SK-N-SH (cell line): ENCODE results near the gene SEMA4D. TPM values are rescaled to one million over a fixed set of nuclear protein-coding genes. Genes with fewer than 3 reads are reported as not detected.

ENCODE experiments used
- CTCF ChIA-PET: fragments of 300-600, 350-600 bp; formaldehyde crosslinking; extraction: SDS; loops from one replicate; lab custom pipeline; 2021; lab: Yijun Ruan, JAX
- POLR2A ChIA-PET: fragments of 350-600 bp; sonication (Branson Sonifier 250); formaldehyde crosslinking; extraction: SDS; loops from one replicate; lab custom pipeline; 2020; ENCODE audit warnings: antibody characterized with exemption, inconsistent platforms; lab: Yijun Ruan, JAX
- DNase-seq: peaks from one replicate; pipeline ENCODE4 v3.0.0; 2012
- H2AFZ ChIP-seq: fragments of 200-600 bp; sonication (generic); 2 replicates; pipeline ENCODE4 v1.8.1; 2016; ENCODE audit warnings: antibody characterized with exemption, mild to moderate bottlenecking, low read depth
- H3F3A ChIP-seq: fragments of 200-600 bp; sonication (generic); replicated peaks from 2 replicates; pipeline ENCODE3; 2016; ENCODE audit warnings: antibody characterized with exemption, mild to moderate bottlenecking; ENCODE audit not compliant: insufficient read depth
- H3K27ac ChIP-seq, 2 experiments: fragments of 200-500 bp in 1 of 2; fragments of 200-600 bp in 1 of 2; sonication (Bioruptor generic) in 1 of 2; sonication (generic), shearing (Covaris generic) in 1 of 2; 2 replicates each; pipeline versions ENCODE4 v1.5.1 to v1.6.1; 2014 to 2016; ENCODE audit warnings: low read depth in 2 of 2, inconsistent platforms in 1 of 2, low read length in 1 of 2, mild to moderate bottlenecking in 1 of 2, mixed read lengths in 1 of 2
- H3K27me3 ChIP-seq: fragments of 200-600 bp; sonication (generic), shearing (Covaris generic); 2 replicates; pipeline ENCODE4 v1.6.1; 2016; ENCODE audit warnings: mixed run types; ENCODE audit not compliant: insufficient read depth
- H3K36me3 ChIP-seq, 2 experiments: fragments of 200-500 bp in 1 of 2; fragments of 200-600 bp in 1 of 2; sonication (Bioruptor generic) in 1 of 2; sonication (generic) in 1 of 2; replicated peaks in 1 of 2; 2 replicates each; pipeline versions ENCODE3 to v1.5.1; 2014 to 2016; ENCODE audit warnings: low read length in 1 of 2, mild to moderate bottlenecking in 1 of 2; ENCODE audit not compliant: insufficient read depth in 2 of 2, control insufficient read depth in 1 of 2
- H3K4me1 ChIP-seq, 2 experiments: fragments of 200-500 bp in 1 of 2; fragments of 200-600 bp in 1 of 2; sonication (Bioruptor generic) in 1 of 2; sonication (generic), shearing (Covaris generic) in 1 of 2; 2 replicates each; pipeline versions ENCODE4 v1.5.1 to v1.6.1; 2014 to 2016; ENCODE audit warnings: low read depth in 1 of 2, low read length in 1 of 2, mixed run types in 1 of 2; ENCODE audit not compliant: insufficient read depth in 2 of 2, control insufficient read depth in 1 of 2
- H3K4me2 ChIP-seq: fragments of 200-600 bp; sonication (generic), shearing (Covaris generic); 2 replicates; pipeline ENCODE4 v1.6.1; 2017; ENCODE audit warnings: mixed run types
- H3K4me3 ChIP-seq, 2 experiments: fragments of 200-500 bp in 1 of 2; fragments of 200-600 bp in 1 of 2; sonication (Bioruptor generic) in 1 of 2; sonication (generic), shearing (Covaris generic) in 1 of 2; 2 replicates each; pipeline versions ENCODE4 v1.5.1 to v1.8.1; 2014 to 2016; ENCODE audit warnings: low read depth in 2 of 2, inconsistent platforms in 1 of 2, low read length in 1 of 2, mild to moderate bottlenecking in 1 of 2, mixed read lengths in 1 of 2, moderate library complexity in 1 of 2
- H3K79me2 ChIP-seq: fragments of 200-600 bp; sonication (generic); 2 replicates; pipeline ENCODE4 v1.8.1; 2017; ENCODE audit warnings: mild to moderate bottlenecking; ENCODE audit not compliant: insufficient read depth
- H3K9ac ChIP-seq: fragments of 200-600 bp; sonication (generic); 2 replicates; pipeline ENCODE4 v1.6.1; 2017; ENCODE audit warnings: mixed run types
- H3K9me2 ChIP-seq: fragments of 200-600 bp; sonication (generic); 2 replicates; pipeline ENCODE4 v1.6.1; 2017; ENCODE audit warnings: mixed run types
- H3K9me3 ChIP-seq: fragments of 200-600 bp; sonication (generic); 2 replicates; pipeline ENCODE4 v1.6.1; 2017; ENCODE audit warnings: mixed run types, mild to moderate bottlenecking, moderate library complexity
- H4K20me1 ChIP-seq: fragments of 200-600 bp; sonication (generic); 2 replicates; pipeline ENCODE4 v1.6.1; 2017; ENCODE audit warnings: mild to moderate bottlenecking, mixed run types; ENCODE audit not compliant: insufficient read depth
- ELF1 ChIP-seq: IDR thresholded peaks from 2 replicates; pipeline ENCODE4 v1.4.0; 2012
- EP300 ChIP-seq, 2 experiments: IDR thresholded peaks; 2 replicates each; pipeline versions ENCODE4 v1.4.0 to v1.6.1; 2012; ENCODE audit warnings: borderline replicate concordance in 1 of 2, low read depth in 1 of 2, low read length in 1 of 2
- FOSL2 ChIP-seq: IDR thresholded peaks from 2 replicates; pipeline ENCODE4 v1.4.0; 2012; ENCODE audit warnings: low read depth, mild to moderate bottlenecking, moderate library complexity, borderline replicate concordance
- FOXJ3 ChIP-seq: sonication (generic); formaldehyde crosslinking; IDR thresholded peaks from 2 replicates; pipeline ENCODE4 v1.5.1; 2020; ENCODE audit warnings: mild to moderate bottlenecking, missing genetic modification reagents
- GABPA ChIP-seq: IDR thresholded peaks from 2 replicates; pipeline ENCODE4 v1.4.0; 2012; ENCODE audit warnings: low read depth, mild to moderate bottlenecking
- JUND ChIP-seq: IDR thresholded peaks from 2 replicates; pipeline ENCODE4 v1.4.0; 2012
- MEF2A ChIP-seq: IDR thresholded peaks from 2 replicates; pipeline ENCODE4 v1.4.0; 2012; ENCODE audit warnings: low read depth, borderline replicate concordance
- MXI1 ChIP-seq: IDR thresholded peaks from 2 replicates; pipeline ENCODE4 v1.6.1; 2012; ENCODE audit warnings: mild to moderate bottlenecking, low read depth, low read length, improper control_type of control experiment
- NFIC ChIP-seq: IDR thresholded peaks from 2 replicates; pipeline ENCODE4 v1.4.0; 2012; ENCODE audit warnings: borderline replicate concordance
- NRF1 ChIP-seq: IDR thresholded peaks from 2 replicates; pipeline ENCODE4 v1.6.1; 2012; ENCODE audit warnings: low read depth, mild to moderate bottlenecking, low read length
- RFX5 ChIP-seq: IDR thresholded peaks from 2 replicates; pipeline ENCODE4 v1.6.1; 2012; ENCODE audit warnings: mild to moderate bottlenecking, improper control_type of control experiment, low read length
- RXRA ChIP-seq: IDR thresholded peaks from 2 replicates; pipeline ENCODE4 v1.4.0; 2012; ENCODE audit warnings: low read depth, mild to moderate bottlenecking, borderline replicate concordance
- SMC3 ChIP-seq: IDR thresholded peaks from 2 replicates; pipeline ENCODE4 v1.6.1; 2012; ENCODE audit warnings: low read depth, low read length, improper control_type of control experiment
- TCF12 ChIP-seq: IDR thresholded peaks from 2 replicates; pipeline ENCODE4 v1.4.0; 2012
- TEAD4 ChIP-seq: IDR thresholded peaks from 2 replicates; pipeline ENCODE4 v1.4.0; 2012; ENCODE audit warnings: mild to moderate bottlenecking, borderline replicate concordance; ENCODE audit not compliant: insufficient read depth
- WGBS: methylation state at CpG from one replicate; pipeline ENCODE4 v1.1.6; 2017; ENCODE audit warnings: low lambda C conversion rate; 5-methylcytosine and 5-hydroxymethylcytosine counted together
- polyA plus RNA-seq, 3 experiments: library from polyadenylated mRNA; depleted of rRNA; stranded (reverse); fragments of >200 nt; gene quantifications; 2 replicates each; pipeline ENCODE4 v1.2.3, GENCODE V29; 2012
- TF ChIP-seq, protein P1 (sequence below): fragments of 150-350 bp; IDR thresholded peaks from 2 replicates; pipeline ENCODE4 v1.6.1; 2017; ENCODE audit warnings: antibody characterized with exemption, low read length, low read depth, borderline replicate concordance
- TF ChIP-seq, protein P2 (sequence below): fragments of 150-350 bp; IDR thresholded peaks from 2 replicates; pipeline ENCODE4 v1.6.1; 2016; ENCODE audit warnings: mild to moderate bottlenecking, low read depth, low read length
- TF ChIP-seq, protein P3 (sequence below): IDR thresholded peaks from 2 replicates; pipeline ENCODE4 v1.4.0; 2012; ENCODE audit warnings: low read depth, borderline replicate concordance
- TF ChIP-seq, protein P4 (sequence below): IDR thresholded peaks from 2 replicates; pipeline ENCODE4 v1.4.0; 2012; ENCODE audit warnings: low read depth, borderline replicate concordance

The SEMA4D gene
- polyA plus RNA-seq, 1 of the 3 experiments (the other 2 are of a cell fraction) = 4.8 TPM

DNA sequence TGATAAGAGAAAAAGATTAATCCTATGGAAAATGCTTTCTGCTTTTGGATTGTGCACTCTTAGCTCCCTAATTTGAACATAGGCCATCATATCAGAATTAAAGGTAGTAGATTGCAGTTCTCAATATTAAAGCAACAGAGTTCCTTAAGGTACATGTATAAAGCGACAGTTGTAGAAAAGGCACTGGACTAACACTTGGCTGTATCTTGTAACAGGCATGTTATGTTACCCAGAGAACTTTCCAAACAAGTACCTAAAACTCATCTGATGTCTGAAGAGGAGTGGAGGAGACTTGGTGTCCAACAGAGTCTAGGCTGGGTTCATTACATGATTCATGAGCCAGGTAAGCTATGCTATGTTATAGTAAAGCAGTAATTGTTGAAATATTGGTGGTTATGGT lies 183.0 kb downstream of the SEMA4D start:
- Histone ChIP-seq H3K4me1 (peaks cover 20 to 26% of the 10 kb centered on the region in 2 experiments), H4K20me1 (peaks cover 27% of the 10 kb centered on the region; the same call in 1 of the 2 replicates), H3K4me2 (peak overlapping the region; percentile 89), H3K9ac (peak overlapping the region; percentile 20; the same call in 1 of the 2 replicates), H3K27me3 (no peaks in the 10 kb centered on the region), H2AFZ (no peak overlapping the region), H3K27ac (peak overlapping the region; percentile 83 to 96), H3F3A (peaks cover 47% of the 10 kb centered on the region), H3K9me3 (no peaks in the 10 kb centered on the region), H3K79me2 (peaks cover 86% of the 10 kb centered on the region), H3K4me3 (peak overlapping the region; percentile 92 to 95; a peak in 2 of 4 replicates), H3K36me3 (peaks cover 23 to 34% of the 10 kb centered on the region in 2 experiments), H3K9me2 (no peaks in the 10 kb centered on the region)
- 93% methylated on average over 1 of the region's 1 CpG for WGBS
- no peak for DNase-seq
- TF ChIP-seq, protein P1, sequence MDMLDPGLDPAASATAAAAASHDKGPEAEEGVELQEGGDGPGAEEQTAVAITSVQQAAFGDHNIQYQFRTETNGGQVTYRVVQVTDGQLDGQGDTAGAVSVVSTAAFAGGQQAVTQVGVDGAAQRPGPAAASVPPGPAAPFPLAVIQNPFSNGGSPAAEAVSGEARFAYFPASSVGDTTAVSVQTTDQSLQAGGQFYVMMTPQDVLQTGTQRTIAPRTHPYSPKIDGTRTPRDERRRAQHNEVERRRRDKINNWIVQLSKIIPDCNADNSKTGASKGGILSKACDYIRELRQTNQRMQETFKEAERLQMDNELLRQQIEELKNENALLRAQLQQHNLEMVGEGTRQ = no peak
- TF ChIP-seq RFX5 (no peak), TCF12 (no peak), FOSL2 (no peak)
- TF ChIP-seq, protein P2, sequence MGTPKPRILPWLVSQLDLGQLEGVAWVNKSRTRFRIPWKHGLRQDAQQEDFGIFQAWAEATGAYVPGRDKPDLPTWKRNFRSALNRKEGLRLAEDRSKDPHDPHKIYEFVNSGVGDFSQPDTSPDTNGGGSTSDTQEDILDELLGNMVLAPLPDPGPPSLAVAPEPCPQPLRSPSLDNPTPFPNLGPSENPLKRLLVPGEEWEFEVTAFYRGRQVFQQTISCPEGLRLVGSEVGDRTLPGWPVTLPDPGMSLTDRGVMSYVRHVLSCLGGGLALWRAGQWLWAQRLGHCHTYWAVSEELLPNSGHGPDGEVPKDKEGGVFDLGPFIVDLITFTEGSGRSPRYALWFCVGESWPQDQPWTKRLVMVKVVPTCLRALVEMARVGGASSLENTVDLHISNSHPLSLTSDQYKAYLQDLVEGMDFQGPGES = no peak
- TF ChIP-seq, protein P3, sequence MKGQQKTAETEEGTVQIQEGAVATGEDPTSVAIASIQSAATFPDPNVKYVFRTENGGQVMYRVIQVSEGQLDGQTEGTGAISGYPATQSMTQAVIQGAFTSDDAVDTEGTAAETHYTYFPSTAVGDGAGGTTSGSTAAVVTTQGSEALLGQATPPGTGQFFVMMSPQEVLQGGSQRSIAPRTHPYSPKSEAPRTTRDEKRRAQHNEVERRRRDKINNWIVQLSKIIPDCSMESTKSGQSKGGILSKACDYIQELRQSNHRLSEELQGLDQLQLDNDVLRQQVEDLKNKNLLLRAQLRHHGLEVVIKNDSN = no peak
- ChIA-PET CTCF (no interaction called here), POLR2A (interaction anchor here (0.7 kb wide), 1 partner anchor 124 kb away, joined by 3 read pairs; no protein-coding TSS in a partner anchor)

DNA sequence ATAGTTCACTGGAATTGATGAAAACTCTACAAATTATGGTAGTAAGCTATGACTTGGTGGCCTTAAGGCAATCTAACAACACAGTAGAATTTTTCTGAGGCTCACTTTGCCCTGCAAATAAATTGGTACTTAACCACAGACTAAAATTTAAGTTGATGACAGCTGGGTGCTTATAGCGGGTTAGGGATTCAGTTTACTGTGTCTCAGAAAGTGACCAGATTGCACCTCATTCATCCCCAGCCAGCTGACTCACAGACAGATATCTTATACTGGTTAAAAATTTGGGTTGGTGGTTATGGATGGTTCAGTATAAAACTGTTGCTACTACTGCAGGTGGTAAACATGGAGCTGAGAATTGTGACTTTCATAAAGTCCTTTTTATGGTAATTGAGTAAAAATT lies 184.1 kb downstream of the SEMA4D start:
- H3K4me1 ChIP-seq = peaks cover 21 to 29% of the 10 kb centered on the region in 2 experiments
- peaks cover 19 to 34% of the 10 kb centered on the region in 2 experiments for H3K36me3 ChIP-seq
- WGBS = 31% methylated on average over 1 of the region's 1 CpG
- no peak for DNase-seq
- peak overlapping the region; percentile 88; the same call in 1 of the 2 replicates for H3K9ac ChIP-seq
- POLR2A ChIA-PET = no interaction called here
- H3K27me3 ChIP-seq = no peaks in the 10 kb centered on the region
- H3K4me2 ChIP-seq = peak overlapping the region; percentile 89
- H3K9me2 ChIP-seq = no peaks in the 10 kb centered on the region
- peak overlapping the region; percentile 92 to 95 for H3K4me3 ChIP-seq
- H3K79me2 ChIP-seq = peaks cover 80% of the 10 kb centered on the region
- peak overlapping the region; percentile 83 to 96 for H3K27ac ChIP-seq
- H4K20me1 ChIP-seq = peaks cover 27% of the 10 kb centered on the region; the same call in 1 of the 2 replicates
- CTCF ChIA-PET = no interaction called here
- no peaks in the 10 kb centered on the region for H3K9me3 ChIP-seq
- H3F3A ChIP-seq = peaks cover 36% of the 10 kb centered on the region
- H2AFZ ChIP-seq = no peak overlapping the region
- TF ChIP-seq NFIC (no peak), TEAD4 (no peak), GABPA (no peak), JUND (no peak), SMC3 (no peak), NRF1 (no peak), MXI1 (no peak), ELF1 (no peak), EP300 (IDR thresholded peaks at IDR 0.05; ENCODE audit: borderline replicate concordance in 1 of 2, low read depth in 1 of 2, low read length in 1 of 2) (no peak), FOXJ3 (CRISPR knock-in tag) (no peak), RXRA (no peak), TCF12 (no peak), MEF2A (no peak)
- TF ChIP-seq, protein P4, sequence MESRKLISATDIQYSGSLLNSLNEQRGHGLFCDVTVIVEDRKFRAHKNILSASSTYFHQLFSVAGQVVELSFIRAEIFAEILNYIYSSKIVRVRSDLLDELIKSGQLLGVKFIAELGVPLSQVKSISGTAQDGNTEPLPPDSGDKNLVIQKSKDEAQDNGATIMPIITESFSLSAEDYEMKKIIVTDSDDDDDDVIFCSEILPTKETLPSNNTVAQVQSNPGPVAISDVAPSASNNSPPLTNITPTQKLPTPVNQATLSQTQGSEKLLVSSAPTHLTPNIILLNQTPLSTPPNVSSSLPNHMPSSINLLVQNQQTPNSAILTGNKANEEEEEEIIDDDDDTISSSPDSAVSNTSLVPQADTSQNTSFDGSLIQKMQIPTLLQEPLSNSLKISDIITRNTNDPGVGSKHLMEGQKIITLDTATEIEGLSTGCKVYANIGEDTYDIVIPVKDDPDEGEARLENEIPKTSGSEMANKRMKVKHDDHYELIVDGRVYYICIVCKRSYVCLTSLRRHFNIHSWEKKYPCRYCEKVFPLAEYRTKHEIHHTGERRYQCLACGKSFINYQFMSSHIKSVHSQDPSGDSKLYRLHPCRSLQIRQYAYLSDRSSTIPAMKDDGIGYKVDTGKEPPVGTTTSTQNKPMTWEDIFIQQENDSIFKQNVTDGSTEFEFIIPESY = no peak
- TF ChIP-seq, protein P3 = no peak
- TF ChIP-seq, protein P2 = no peak
